IMR-90 (cell line): ENCODE results near the gene IGLL1. TPM values are rescaled to one million over a fixed set of nuclear protein-coding genes. Genes with fewer than 3 reads are reported as not detected.
"Not testable (repeated sequence)": the region's sequence is repeated elsewhere in the genome, so short reads cannot be mapped to it uniquely, and the experiment has no call there.

Experiments used
- ATAC-seq: fragments of 200-7000 bp; cut with Tn5 transposase; 2 replicates; pipeline ENCODE4 v1.9.1; 2020; ENCODE audit warnings: low read depth, mild to moderate bottlenecking, moderate library complexity
- BruUV-seq: library from RNA; stranded (reverse); fragments of 400-500 nt; replicated peaks from 2 replicates; lab custom pipeline; 2021; lab: Mats Ljungman, UMichigan
- CTCF ChIA-PET: fragments of 300-600 bp; formaldehyde crosslinking; extraction: SDS; loops from one replicate; lab custom pipeline; 2021; ENCODE audit warnings: antibody characterized with exemption; lab: Yijun Ruan, JAX
- POLR2A ChIA-PET: fragments of 300-600 bp; sonication (Branson Sonifier 250); formaldehyde crosslinking; loops from one replicate; lab custom pipeline; 2022; ENCODE audit warnings: antibody characterized with exemption; ENCODE audit not compliant: unreplicated experiment; lab: Charles Lee
- DNase-seq: peaks from one replicate; pipeline ENCODE4 v3.0.0; 2013
- H2AFZ ChIP-seq: replicated peaks from 2 replicates; pipeline ENCODE3; 2013; ENCODE audit warnings: low read length, mild to moderate bottlenecking; ENCODE audit not compliant: poor library complexity
- H2AK5ac ChIP-seq: 2 replicates; pipeline ENCODE4 v1.6.1; 2013; ENCODE audit warnings: low read depth, low read length, inconsistent platforms
- H2AK9ac ChIP-seq: replicated peaks from 2 replicates; pipeline ENCODE3; 2013; ENCODE audit warnings: mild to moderate bottlenecking, low read depth, low read length, moderate library complexity; ENCODE audit not compliant: poor library complexity
- H2BK120ac ChIP-seq: 2 replicates; pipeline ENCODE4 v1.6.1; 2013; ENCODE audit warnings: low read depth, low read length, inconsistent platforms
- H2BK15ac ChIP-seq: 3 replicates; pipeline ENCODE4 v1.6.1; 2013; ENCODE audit warnings: low read depth, low read length, inconsistent platforms
- H2BK20ac ChIP-seq: 2 replicates; pipeline ENCODE4 v1.6.1; 2013; ENCODE audit warnings: low read depth, mild to moderate bottlenecking, inconsistent platforms, low read length, moderate library complexity
- H2BK5ac ChIP-seq: 2 replicates; pipeline ENCODE4 v1.6.1; 2013; ENCODE audit warnings: mild to moderate bottlenecking, low read depth, low read length, inconsistent platforms; ENCODE audit not compliant: poor library complexity, severe bottlenecking
- H3K14ac ChIP-seq: replicated peaks from 2 replicates; pipeline ENCODE4 v1.6.1; 2013; ENCODE audit warnings: low read depth, low read length, inconsistent platforms
- H3K18ac ChIP-seq: 2 replicates; pipeline ENCODE4 v1.6.1; 2013; ENCODE audit warnings: low read depth, low read length, control low read depth
- H3K23ac ChIP-seq: 2 replicates; pipeline ENCODE4 v1.6.1; 2013; ENCODE audit warnings: low read depth, low read length, inconsistent platforms
- H3K27ac ChIP-seq: 2 replicates; pipeline ENCODE4 v1.5.1; 2013; ENCODE audit warnings: mild to moderate bottlenecking, control low read depth, low read length; ENCODE audit not compliant: insufficient read depth
- H3K27me3 ChIP-seq: 2 replicates; pipeline ENCODE4 v1.6.1; 2013; ENCODE audit warnings: low read length; ENCODE audit not compliant: control insufficient read depth, insufficient read depth
- H3K36me3 ChIP-seq: 2 replicates; pipeline ENCODE4 v1.6.1; 2013; ENCODE audit warnings: low read length, mixed read lengths; ENCODE audit not compliant: control insufficient read depth, insufficient read depth
- H3K4ac ChIP-seq: 2 replicates; pipeline ENCODE4 v1.6.1; 2013; ENCODE audit warnings: low read depth, low read length, inconsistent platforms
- H3K4me1 ChIP-seq: 2 replicates; pipeline ENCODE4 v1.6.1; 2013; ENCODE audit warnings: low read length, mixed read lengths; ENCODE audit not compliant: control insufficient read depth, insufficient read depth
- H3K4me2 ChIP-seq: 2 replicates; pipeline ENCODE4 v1.6.1; 2013; ENCODE audit warnings: low read depth, mild to moderate bottlenecking, control low read depth, low read length, moderate library complexity
- H3K4me3 ChIP-seq: 2 replicates; pipeline ENCODE4 v1.5.1; 2013; ENCODE audit warnings: low read depth, mild to moderate bottlenecking, control low read depth, low read length, moderate library complexity; ENCODE audit not compliant: insufficient read depth
- H3K56ac ChIP-seq: 2 replicates; pipeline ENCODE4 v1.6.1; 2013; ENCODE audit warnings: low read length, inconsistent platforms; ENCODE audit not compliant: insufficient read depth; ENCODE audit errors: extremely low read depth
- H3K79me1 ChIP-seq, 2 experiments: 2 replicates each; pipeline ENCODE4 v1.6.1; 2013; ENCODE audit warnings: low read length in 2 of 2, inconsistent platforms in 1 of 2, low read depth in 1 of 2
- H3K9ac ChIP-seq: 2 replicates; pipeline ENCODE4 v1.6.1; 2013; ENCODE audit warnings: low read depth, low read length, control low read depth
- H3K9me1 ChIP-seq: 2 replicates; pipeline ENCODE4 v1.6.1; 2013; ENCODE audit warnings: low read length, inconsistent platforms; ENCODE audit not compliant: insufficient read depth
- H3K9me3 ChIP-seq: 2 replicates; pipeline ENCODE4 v1.6.1; 2013; ENCODE audit warnings: low read length; ENCODE audit not compliant: control insufficient read depth, insufficient read depth
- H4K20me1 ChIP-seq: 2 replicates; pipeline ENCODE4 v1.6.1; 2013; ENCODE audit warnings: low read length, inconsistent platforms; ENCODE audit not compliant: insufficient read depth
- H4K5ac ChIP-seq: 2 replicates; pipeline ENCODE4 v1.6.1; 2013; ENCODE audit warnings: mild to moderate bottlenecking, low read depth, low read length, control low read depth
- H4K8ac ChIP-seq, 2 experiments: 2 replicates each; pipeline ENCODE4 v1.6.1; 2013; ENCODE audit warnings: low read depth in 2 of 2, low read length in 2 of 2, control low read depth in 1 of 2, inconsistent platforms in 1 of 2
- H4K91ac ChIP-seq: 2 replicates; pipeline ENCODE4 v1.6.1; 2013; ENCODE audit warnings: low read depth, low read length, inconsistent platforms; ENCODE audit not compliant: insufficient read depth
- CTCF ChIP-seq: conservative IDR thresholded peaks from 2 replicates; pipeline ENCODE4 v1.5.1; 2012; ENCODE audit warnings: mild to moderate bottlenecking, low read depth, low read length, improper control_type of control experiment
- RAD21 ChIP-seq: IDR thresholded peaks from 2 replicates; pipeline ENCODE4 v1.6.1; 2012; ENCODE audit warnings: low read length, improper control_type of control experiment
- WGBS, 2 experiments: methylation state at CpG; one replicate each; pipeline versions ENCODE4 v1.1.5 to v1.1.7; 2013; ENCODE audit warnings: missing lambda C conversion rate in 2 of 2; ENCODE audit not compliant: insufficient read length in 1 of 2; ENCODE audit errors: extremely low coverage in 2 of 2; 5-methylcytosine and 5-hydroxymethylcytosine counted together
- dilution Hi-C: fragments of 300-500 bp; cut with HindIII; formaldehyde crosslinking; loops from one replicate; pipeline ENCODE4 v1.14.3; 2018; ENCODE audit warnings: low sequenced_read_pairs; ENCODE audit not compliant: unreplicated experiment
- in situ Hi-C: fragments of 300-500 bp; cut with MboI; formaldehyde crosslinking; loops from 3 replicates; pipeline ENCODE4 v1.14.3; 2019; ENCODE audit warnings: low sequenced_read_pairs, inconsistent platforms, mixed read lengths
- intact Hi-C: fragments of 100-400 bp; cut with micrococcal nuclease; formaldehyde crosslinking; loops from 2 replicates; pipeline ENCODE4 v1.10.0; 2022
- polyA plus RNA-seq, 3 experiments: library from polyadenylated mRNA; depleted of rRNA; stranded (reverse); fragments of >200 nt; gene quantifications; 2 replicates each; pipeline ENCODE4 v1.2.3, GENCODE V29; 2012; ENCODE audit warnings: low replicate concordance in 1 of 3
- total RNA-seq: library from RNA; depleted of rRNA; stranded (reverse); fragments of >200 nt; gene quantifications from 2 replicates; pipeline ENCODE4 v1.2.3, GENCODE V29; 2012

Gene IGLL1
- total and polyA plus RNA-seq, 2 of the 4 experiments (the other 2 are of a cell fraction), result not detected

- H2BK20ac ChIP-seq, H3K4me3 ChIP-seq, H3K36me3 ChIP-seq, H4K20me1 ChIP-seq, H3K27me3 ChIP-seq, H2AK5ac ChIP-seq, H4K91ac ChIP-seq, H3K23ac ChIP-seq, H3K56ac ChIP-seq, H2AK9ac ChIP-seq, H3K79me1 ChIP-seq, H3K4me2 ChIP-seq, H4K8ac ChIP-seq, dilution Hi-C loops, H3K4me1 ChIP-seq, H2BK5ac ChIP-seq, H3K9ac ChIP-seq, H4K5ac ChIP-seq, H3K9me3 ChIP-seq, H3K4ac ChIP-seq, H3K27ac ChIP-seq, POLR2A ChIA-PET, H2BK120ac ChIP-seq, BruUV-seq, H2BK15ac ChIP-seq, H3K9me1 ChIP-seq, H3K14ac ChIP-seq, H2AFZ ChIP-seq, H3K18ac ChIP-seq: not testable (repeated sequence)
- CTCF ChIA-PET, result interaction anchor here (0.6 kb wide), 1 partner anchor 292 kb away, joined by 3 read pairs; no protein-coding TSS in a partner anchor
- ATAC-seq (peak; percentile 76), DNase-seq (peak; percentile 11)
- TF ChIP-seq RAD21, result peak; percentile 23
- peak; percentile 30; the same call in 1 of the 2 replicates for TF ChIP-seq CTCF
- in situ Hi-C loops (loop anchor here (10.0 kb wide), 1 partner anchor 227 kb away; the partner anchor contains the start of gene SLC2A11), intact Hi-C loops (loop anchor here (5.0 kb wide), 1 partner anchor 220 kb away; no protein-coding TSS in a partner anchor)
- 56% methylated on average over 2 of the region's 3 CpGs; no CpG with 5 or more reads in 1 of the 2 experiments for WGBS, 2 experiments
Observed at GRCh38 chr22:23627401-23628055, 47.4 kb upstream of the IGLL1 start.
